OCI-M2 (cell line): ENCODE measurements around the gene SPOCK3.
"Not testable (repeated sequence)": the region's sequence is repeated elsewhere in the genome, so short reads cannot be mapped to it uniquely, and the experiment has no call there.

Experiments
- DNase-seq: peaks from one replicate; lab custom pipeline; 2025; ENCODE audit not compliant: unreplicated experiment; lab: John Stamatoyannopoulos, UW

The SPOCK3 gene

DNA sequence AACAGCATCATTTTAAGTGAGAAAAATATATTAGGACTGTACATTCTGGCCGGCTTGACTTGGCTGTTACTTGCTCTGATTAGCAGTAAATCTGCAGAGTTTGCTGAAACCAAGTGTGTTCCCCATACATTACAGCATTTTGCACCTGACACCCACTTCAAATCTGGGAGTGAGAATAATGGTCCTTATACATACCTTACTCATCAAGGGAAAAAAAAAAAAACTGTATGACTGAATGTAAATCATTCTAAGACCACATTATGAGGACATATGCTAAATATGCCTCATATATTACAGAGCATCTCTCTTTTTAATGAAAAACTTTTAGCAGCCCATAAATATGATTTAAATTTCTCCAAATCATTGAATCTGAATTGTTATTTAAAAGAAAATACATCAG is 406.7 kb downstream of the SPOCK3 start:
- DNase-seq: no peak

DNA sequence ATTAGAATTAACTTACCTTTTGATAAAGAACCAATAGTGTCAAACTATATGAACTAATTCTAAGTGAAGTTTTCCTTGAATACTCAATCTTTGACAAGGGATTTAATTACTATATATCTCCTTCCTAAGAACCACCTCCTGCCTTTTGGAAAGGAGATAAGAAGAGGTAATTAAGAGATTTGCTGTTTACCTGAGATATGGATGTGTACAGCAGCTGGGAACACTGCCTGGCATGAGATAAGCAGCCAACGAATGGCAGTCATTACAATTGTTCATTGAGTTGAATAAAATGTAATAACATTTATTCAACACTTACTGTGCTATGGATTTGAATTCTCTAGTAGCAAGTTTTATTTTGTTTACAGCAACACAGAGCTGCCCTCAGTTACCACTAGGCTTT is 407.1 kb downstream of the SPOCK3 start:
- DNase-seq: no peak

DNA sequence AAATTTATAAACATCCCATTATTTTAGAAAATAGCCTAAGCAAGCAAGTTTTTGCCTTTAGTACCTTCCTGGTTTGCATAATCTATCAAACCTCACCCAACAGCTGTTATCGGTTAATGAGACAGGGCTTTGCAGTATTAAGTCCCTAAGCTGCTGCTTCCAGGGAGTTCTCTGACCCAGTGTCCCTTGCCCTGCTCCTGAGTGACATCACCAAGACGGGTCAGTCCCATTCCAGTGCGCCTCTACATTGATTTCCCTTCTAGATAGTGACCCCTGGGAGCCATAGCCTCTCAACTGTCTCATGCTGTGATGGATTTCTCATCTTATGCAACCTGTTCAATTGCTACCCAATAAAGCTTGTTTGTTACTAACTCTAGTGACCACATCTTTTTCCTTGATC is 410.4 kb downstream of the SPOCK3 start:
- DNase-seq: no peak

DNA sequence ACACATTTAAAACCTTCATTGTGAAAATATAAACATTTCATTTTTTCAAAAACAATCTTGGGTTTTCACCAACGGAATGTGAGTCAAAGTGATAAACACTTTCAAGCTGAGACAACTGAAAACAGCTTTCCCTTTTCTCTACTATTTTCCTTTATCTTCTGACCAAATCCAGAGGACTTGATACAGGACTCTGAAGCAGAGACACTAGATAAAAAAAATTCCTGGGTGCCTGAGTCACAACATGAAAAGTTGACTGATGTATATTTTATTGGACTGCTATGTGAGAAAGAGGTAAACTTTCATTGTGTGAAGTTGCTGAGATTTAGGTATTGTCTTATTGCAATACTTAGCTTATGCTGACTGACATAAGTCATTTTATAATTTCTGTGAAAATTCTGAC is 411.2 kb downstream of the SPOCK3 start:
- no peak for DNase-seq

DNA sequence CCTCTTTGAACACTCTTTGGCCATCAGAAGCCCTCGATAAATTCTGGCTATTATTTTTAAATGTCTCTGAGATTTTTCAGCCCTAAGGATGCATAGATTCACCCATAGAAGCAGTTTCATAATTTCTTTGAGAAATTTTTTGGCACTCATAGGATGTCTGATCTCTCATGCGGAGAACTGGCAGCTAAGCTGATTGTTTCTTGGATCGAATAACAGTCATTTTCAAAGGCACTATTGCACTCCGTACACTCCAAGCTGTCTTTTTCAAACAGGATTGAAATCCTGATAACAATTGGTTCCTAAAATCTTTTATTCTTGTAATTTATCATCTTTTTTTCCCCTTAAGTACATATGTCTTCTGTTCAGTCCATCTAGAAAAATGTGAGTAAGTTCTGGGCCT is 411.9 kb downstream of the SPOCK3 start:
- no peak for DNase-seq

DNA sequence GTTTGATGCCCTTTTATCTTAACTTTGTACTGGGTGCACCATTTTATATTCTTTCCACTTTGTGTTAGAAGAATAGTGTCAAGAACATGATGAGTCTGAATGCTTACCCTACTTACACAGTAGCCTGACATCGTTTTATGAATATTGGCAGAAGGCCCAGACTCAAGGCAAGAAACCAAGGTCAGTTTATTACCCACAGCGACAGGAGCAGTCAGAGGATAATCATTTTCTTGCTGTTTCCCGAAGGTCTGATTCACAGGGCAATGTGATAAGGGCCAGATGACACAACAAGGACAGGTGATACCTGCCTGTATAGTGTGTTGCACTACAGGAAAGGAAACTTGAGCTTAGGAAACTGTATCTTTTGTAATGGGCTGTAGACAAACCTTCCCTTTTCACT is 417.4 kb downstream of the SPOCK3 start:
- no peak for DNase-seq

DNA sequence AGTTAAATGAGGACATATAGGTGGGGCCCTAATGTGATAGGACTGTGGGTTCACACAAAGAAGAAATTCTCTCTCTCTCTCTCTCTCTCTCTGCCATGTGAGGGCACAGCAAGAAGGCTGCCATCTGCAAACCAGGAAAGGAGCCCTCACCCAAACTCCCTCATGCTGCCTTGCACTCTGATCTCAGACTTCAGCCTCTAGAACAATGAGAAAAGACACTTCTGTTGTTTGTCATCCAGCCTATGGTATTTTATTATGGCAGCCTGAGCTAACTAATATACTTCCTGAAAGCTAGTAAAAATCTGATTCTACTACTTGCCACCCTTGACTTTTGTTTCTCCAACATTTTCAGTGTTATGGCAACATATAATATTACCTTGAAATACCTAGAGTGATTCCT is 425.9 kb downstream of the SPOCK3 start:
- DNase-seq: no peak

DNA sequence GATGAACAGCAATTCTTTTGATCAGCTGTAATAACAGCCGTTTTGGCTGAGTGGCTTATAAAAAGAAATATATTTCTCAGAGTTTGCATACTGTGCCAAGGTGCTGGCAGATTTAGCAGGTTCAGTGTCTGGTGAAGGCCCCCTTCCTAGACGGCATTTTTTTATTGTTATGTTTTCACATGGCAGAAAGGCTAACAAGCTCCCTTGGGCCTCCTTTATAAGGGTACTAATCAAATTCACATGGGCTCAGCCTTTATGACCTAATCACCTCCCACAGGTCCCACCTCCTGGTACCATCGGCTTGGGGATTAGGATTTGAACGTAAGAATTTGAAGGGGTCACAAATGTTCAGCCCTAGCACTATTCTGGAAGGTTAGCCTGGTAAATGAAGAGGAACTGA is 431.9 kb downstream of the SPOCK3 start:
- no peak for DNase-seq

DNA sequence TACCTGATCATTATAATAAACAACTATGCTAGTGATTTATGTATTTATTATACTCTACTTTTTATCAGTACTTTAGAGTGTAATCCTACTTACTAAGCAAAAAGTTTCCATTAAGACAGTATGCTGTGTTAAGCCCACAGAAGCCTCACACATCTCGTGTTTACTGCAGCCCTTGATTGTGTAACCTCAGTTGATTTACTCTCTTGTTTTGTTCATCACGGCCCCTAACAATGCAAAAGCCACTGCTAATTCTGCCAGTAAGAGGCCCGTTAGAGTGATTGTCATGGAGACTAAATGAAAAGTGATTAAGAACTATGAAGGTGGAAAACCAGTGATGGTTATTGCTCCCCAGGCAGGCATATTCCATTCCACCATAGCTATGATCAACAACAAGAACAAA is 436.2 kb downstream of the SPOCK3 start:
- DNase-seq: no peak

DNA sequence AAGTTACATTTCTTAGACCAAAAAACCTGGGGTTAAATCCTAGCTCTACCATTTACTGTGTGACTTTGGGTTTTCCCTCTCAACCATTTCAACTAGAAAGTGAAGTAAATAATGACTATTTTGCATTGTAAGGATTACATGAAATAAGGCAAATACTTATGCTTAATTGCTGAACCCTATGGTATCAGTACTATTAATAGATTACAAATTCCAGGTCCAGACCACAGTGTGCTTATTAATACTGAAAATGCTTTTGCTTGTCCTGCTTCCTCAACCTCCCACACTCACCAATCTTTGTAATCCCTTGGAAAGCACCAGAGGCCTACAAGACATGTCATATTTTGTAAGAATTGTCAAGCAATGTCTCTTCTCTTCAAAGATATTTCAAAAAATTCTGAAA is 456.5 kb downstream of the SPOCK3 start:
- DNase-seq: no peak

DNA sequence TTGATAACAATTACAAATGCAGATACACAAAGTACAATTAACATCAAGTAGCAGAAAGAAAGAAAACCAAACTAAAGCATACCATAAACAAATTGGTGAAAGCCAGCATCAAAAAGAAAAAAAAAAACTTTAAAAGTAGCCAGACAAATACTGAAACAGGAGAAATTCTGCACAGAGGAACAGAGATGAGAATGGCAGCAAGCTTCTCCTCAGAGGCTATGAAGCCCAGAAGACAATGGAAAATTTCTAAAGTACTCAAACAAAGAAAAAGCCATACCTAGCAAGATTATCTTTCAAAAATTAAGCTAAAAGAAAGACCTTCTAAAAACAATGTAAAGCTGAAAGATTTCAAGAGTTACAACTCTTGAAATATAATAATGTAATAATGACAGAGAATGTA is 471.3 kb downstream of the SPOCK3 start:
- DNase-seq: no peak

DNA sequence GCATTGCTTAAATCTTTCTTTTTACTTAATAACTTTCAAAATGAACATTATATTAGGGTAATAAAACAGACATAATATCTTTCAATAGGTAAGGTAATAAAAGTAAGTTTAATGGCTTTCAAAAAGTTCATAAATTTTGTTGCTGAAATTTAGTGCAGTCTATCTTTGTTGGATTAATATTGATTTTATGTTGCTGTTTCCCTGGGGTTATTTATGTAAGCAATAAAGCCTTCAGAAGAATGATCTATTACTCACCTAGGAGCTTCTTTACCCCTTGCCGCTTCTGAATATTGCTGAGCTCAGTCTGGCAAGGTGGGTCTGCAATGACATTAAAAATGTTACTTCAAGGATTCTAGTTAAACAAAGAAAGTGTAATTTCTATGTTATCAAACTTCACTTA is 492.6 kb downstream of the SPOCK3 start:
- no peak for DNase-seq

DNA sequence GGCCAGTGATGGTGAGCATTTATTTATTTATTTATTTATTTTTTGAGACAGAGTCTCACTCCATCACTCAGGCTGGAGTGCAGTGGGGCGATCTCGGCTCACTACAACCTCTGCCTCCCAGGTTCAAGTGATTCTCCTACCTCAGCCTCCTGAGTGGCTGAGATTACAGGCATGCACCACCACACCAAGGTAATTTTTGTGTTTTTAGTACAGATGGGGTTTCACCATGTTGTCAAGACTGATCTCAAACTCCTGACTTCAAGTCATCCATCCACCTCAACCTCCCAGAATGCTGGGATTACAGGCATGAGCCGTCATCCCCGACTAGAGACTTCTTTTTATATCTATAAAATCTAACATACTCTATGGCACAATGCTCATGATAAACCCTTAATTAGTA is 495.1 kb downstream of the SPOCK3 start:
- DNase-seq: not testable (repeated sequence)

DNA sequence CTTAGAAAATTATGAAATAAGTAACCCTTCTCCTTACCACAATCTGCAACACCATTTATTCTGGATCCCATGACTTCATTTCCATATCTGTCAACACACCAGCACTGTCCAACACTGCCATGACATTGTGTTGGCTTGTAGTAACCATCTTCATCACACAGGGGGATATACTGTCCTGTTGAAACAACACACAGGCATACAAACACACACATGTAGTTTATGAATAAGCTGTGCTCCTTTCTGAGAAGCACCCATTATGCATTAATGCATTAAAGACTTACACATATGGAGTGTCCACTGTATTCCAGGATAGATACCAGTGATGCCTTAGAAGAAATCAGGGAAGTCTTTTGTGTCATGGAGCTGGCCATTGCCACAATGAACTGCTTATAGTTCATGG is 496.9 kb downstream of the SPOCK3 start:
- DNase-seq: no peak

DNA sequence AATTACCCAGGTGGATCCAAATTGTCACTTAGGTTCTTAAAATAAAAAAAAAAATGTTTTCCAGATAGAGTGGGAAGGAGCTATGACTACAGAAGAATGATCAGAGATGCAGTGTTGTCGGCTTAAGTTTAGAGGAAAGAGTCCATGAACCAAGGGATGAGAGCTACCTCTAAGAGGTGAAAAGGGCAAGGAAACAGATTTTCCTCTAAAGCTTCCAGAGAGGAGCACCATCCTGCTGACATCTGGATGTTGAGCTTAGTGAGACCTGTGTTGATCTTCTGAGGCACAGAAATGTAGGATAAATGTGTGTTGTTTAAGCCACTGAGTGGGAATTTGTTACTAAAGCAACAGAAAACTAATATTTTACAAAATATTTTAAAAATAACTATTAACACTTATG is 498.7 kb downstream of the SPOCK3 start:
- no peak for DNase-seq

DNA sequence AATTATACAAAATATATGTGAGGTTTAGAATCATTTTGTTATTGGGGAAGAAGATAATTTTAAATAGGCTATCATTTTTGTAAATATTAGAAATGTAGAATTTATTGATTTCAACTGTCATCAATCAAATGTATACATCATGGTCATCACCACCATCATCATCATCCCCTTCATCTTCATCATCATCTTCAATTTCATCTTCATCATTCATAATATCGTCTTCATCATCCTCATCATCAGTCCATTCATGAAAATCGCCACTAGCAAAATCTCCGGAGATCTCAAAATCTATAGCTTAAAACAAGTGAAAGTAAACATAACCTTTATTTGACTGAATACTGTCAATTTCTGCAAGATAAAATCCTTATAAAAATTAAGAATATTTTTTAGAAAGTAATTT is 499.5 kb downstream of the SPOCK3 start:
- no peak for DNase-seq

DNA sequence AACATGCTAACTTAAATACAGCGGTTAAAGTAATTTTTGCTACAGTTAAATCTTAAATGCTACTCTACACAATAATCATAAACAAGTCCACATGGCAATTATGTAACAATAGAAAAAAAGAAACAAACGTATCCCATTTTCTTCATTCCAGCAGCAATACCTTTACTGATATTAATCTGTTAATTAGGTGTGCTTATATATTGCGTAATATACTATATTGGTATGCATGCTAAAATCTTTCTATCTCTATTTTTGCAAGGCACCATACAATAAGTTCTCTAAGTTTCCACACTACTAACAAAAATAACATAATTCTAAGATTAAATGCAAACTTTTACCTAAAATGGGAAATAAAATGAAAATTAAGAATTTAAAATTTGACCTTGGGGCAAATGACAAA is 500.6 kb downstream of the SPOCK3 start:
- DNase-seq: no peak

DNA sequence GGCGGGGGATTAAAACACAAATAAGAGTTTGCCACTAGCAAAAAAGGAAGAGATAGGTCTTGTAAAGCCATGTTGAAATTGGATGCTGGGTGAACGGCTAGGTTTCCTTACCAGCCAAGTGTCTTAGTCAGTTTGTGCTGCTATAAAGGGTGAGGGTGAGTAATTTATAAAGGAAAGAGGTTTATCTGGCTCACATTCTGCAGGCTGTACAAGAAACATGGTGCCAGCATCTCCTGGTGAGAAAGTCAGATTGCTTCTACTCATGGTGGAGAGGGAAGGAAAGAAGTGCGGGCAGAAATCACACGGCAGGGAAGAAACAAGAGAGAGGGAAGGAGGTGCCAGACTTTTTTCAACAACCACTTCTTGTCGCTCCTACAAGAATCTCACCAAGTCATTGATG is 507.5 kb downstream of the SPOCK3 start:
- DNase-seq: no peak

DNA sequence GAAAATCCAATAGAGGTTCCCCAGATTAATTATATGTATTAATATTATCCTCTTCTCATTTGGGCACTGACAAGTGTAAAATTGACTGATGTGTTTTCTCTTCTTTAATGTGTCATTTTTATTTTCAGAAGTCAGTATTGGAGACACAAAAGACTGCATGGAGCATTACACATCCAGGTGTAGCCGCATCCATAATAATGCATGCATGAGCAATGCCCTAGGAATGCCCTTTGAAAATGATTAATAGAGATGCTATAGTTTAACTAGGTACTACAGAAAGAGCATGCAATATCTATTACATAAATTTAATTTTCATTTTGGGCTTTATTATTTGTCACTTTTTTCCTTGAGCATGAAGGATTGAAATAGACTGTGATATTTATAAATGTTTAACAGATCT is 509.9 kb downstream of the SPOCK3 start:
- no peak for DNase-seq

DNA sequence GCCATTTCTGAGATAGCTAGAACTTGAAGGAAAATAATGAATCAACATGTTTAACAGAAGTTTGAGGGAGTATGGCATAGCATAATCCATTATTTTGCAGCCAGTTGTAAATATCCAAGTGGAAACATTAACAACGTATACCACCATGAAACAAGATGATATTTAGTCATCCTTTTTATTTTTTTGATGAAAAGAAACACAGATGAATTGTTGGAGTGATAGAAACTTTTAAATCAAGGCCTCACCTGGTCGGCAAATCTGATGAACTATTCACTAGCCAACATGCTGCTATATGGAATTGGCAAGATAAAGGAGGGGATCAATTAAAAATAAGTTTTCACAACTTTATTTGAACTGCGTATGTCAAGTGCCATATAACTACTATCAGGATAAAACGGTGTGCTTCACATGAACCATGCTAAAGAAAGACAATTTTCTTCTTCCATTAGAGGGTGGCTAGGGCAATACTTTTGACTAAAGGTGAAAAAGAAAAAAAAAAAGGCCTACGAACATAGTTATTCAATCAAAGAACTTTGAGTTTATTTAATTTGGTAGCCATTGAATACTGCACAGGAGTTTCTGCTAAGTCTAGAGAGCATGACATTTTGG is 510.7 kb downstream of the SPOCK3 start:
- DNase-seq: no peak

DNA sequence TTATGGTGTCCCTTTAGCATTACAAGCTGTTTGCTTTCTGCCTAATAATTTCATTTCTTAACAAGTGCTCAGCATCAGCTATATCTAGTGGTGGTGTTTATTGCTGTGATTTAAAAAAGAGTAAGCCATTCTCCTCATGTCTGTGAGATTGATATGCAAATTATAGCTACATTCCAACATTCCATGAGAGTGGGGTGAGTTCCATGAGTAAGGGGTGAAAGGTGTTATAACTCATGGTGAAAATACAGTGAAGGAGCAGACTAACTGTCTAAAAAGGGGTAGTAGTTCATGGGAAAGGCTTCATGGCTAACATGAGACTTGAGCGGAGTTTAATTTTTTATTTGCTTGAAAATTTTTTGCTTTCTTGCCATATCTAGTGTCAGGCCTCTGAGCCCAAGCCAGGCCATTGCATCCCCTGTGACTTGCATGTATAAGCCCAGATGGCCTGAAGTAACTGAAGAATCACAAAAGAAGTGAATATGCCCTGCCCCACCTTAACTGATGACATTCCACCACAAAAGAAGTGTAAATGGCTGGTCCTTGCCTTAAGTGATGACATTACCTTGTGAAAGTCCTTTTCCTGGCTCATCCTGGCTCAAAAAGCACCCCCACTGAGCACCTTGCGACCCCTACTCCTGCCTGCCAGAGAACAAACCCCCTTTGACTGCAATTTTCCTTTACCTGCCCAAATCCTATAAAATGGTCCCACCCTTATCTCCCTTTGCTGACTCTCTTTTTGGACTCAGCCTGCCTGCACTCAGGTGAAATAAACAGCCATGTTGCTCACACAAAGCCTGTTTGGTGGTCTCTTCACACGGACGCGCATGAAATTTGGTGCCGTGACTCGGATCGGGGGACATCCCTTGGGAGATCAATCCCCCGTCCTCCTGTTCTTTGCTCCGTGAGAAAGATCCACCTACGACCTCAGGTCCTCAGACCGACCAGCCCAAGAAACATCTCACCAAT is 518.3 kb downstream of the SPOCK3 start:
- DNase-seq: not testable (repeated sequence)

DNA sequence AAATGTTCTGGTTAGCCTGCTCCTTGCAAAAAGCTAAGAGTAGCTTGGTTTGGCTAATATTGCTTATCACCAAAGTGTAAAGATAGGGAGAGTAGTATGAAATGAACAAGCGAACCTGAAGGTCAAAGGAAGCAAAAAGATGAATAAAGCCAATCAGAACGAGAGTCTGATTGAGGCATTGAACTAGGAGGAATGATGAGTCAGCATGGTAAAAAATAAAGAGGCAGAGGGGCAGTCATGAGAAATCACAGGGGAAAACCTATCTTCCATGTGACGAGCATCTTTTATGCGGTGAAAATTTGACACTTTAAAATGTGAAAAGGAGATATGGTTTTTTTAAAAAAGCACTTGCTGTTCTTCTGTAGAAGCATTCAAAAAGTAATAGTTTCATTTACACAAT is 533.7 kb downstream of the SPOCK3 start:
- DNase-seq: no peak

DNA sequence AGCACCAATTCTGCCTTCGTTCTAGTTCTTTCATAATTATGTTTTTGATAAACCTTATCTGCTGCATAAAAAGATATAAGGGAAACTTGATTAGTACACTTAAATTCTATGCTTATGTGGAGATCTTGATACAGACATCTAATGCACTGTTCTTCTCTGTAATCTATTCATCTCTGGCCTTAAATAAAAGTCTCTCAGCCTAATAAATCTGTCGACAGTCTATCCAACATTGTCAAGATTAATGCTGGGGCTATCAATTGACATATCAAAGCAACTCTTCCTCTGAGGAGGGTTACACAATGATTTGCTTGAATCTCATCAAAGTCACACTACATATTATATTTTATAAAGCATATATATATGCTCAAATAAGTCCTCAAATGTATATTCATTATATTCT is 545.5 kb downstream of the SPOCK3 start:
- no peak for DNase-seq
